Endothelial cell of umbilical vein (primary cell): ENCODE measurements around the gene DUSP18. TPM values are rescaled to one million over a fixed set of nuclear protein-coding genes. Genes with fewer than 3 reads are reported as not detected.

Experiments used
- BruUV-seq: library from RNA; stranded (reverse); fragments of 400-500 nt; replicated peaks from 2 replicates; lab custom pipeline; 2021; lab: Mats Ljungman, UMichigan
- CTCF ChIA-PET: fragments of 300-600, 350-600 bp; sonication (Branson Sonifier 250); formaldehyde crosslinking; loops from one replicate; lab custom pipeline; 2021; ENCODE audit warnings: antibody characterized with exemption, inconsistent platforms; lab: Charles Lee
- POLR2A ChIA-PET: fragments of 300-600, 350-600 bp; sonication (Branson Sonifier 250); formaldehyde crosslinking; loops from one replicate; lab custom pipeline; 2021; ENCODE audit warnings: antibody characterized with exemption, inconsistent platforms; lab: Charles Lee
- DNase-seq: peaks from one replicate; pipeline ENCODE4 v3.0.0-alpha.2; 2011; ENCODE audit warnings: low read depth, low spot score
- FAIRE-seq: peaks from 2 replicates; lab custom pipeline; 2011; peaks lifted over from hg19 to GRCh38; lab: Jason Lieb, UNC
- H2AFZ ChIP-seq: 2 replicates; pipeline ENCODE4 v1.6.0; 2012; ENCODE audit warnings: low read depth, low read length, control low read depth, inconsistent platforms
- H3K27ac ChIP-seq: 2 replicates; pipeline ENCODE4 v1.5.1; 2011; ENCODE audit warnings: low read depth, mild to moderate bottlenecking, control low read depth, low read length, moderate library complexity; ENCODE audit not compliant: insufficient read depth
- H3K27me3 ChIP-seq, 2 experiments: 2 replicates each; pipeline versions ENCODE4 v1.6.0 to v1.6.1; 2011; ENCODE audit warnings: low read length in 2 of 2, mixed read lengths in 1 of 2; ENCODE audit not compliant: control insufficient read depth in 2 of 2, insufficient read depth in 2 of 2
- H3K36me3 ChIP-seq, 2 experiments: 2 replicates in 1 of 2; 3 replicates in 1 of 2; pipeline ENCODE4 v1.5.1; 2011; ENCODE audit warnings: low read length in 2 of 2, mild to moderate bottlenecking in 1 of 2, moderate library complexity in 1 of 2; ENCODE audit not compliant: control insufficient read depth in 2 of 2, insufficient read depth in 2 of 2; ENCODE audit errors: extremely low read depth in 1 of 2
- H3K4me1 ChIP-seq: 3 replicates; pipeline ENCODE4 v1.5.1; 2011; ENCODE audit warnings: mild to moderate bottlenecking, low read length; ENCODE audit not compliant: control insufficient read depth, insufficient read depth; ENCODE audit errors: extremely low read depth
- H3K4me2 ChIP-seq: 2 replicates; pipeline ENCODE4 v1.6.1; 2011; ENCODE audit warnings: low read length, control low read depth, mixed read lengths; ENCODE audit not compliant: insufficient read depth
- H3K4me3 ChIP-seq, 3 experiments: fragments of 200-600 bp in 1 of 3; sonication (generic), shearing (Covaris generic) in 1 of 3; replicated peaks in 1 of 3; 2 replicates each; pipeline ENCODE4 v1.5.1; 2011 to 2016; ENCODE audit warnings: control low read depth in 3 of 3, low read length in 3 of 3, mild to moderate bottlenecking in 2 of 3, inconsistent platforms in 1 of 3, low read depth in 1 of 3, moderate library complexity in 1 of 3; ENCODE audit not compliant: insufficient read depth in 1 of 3
- H3K79me2 ChIP-seq: 2 replicates; pipeline ENCODE4 v1.6.0; 2012; ENCODE audit warnings: low read length, inconsistent platforms; ENCODE audit not compliant: control insufficient read depth, insufficient read depth
- H3K9ac ChIP-seq: replicated peaks from 2 replicates; pipeline ENCODE3; 2011; ENCODE audit warnings: low read length, control low read depth; ENCODE audit not compliant: insufficient read depth; ENCODE audit errors: extremely low read depth
- H3K9me1 ChIP-seq: replicated peaks from 3 replicates; pipeline ENCODE4 v1.6.0; 2011; ENCODE audit warnings: mild to moderate bottlenecking, low read length; ENCODE audit not compliant: control insufficient read depth, insufficient read depth; ENCODE audit errors: extremely low read depth
- H3K9me3 ChIP-seq: replicated peaks from 2 replicates; pipeline ENCODE4 v1.5.1; 2012; ENCODE audit warnings: low read length, inconsistent platforms; ENCODE audit not compliant: control insufficient read depth, insufficient read depth
- H4K20me1 ChIP-seq: replicated peaks from 2 replicates; pipeline ENCODE3; 2011; ENCODE audit warnings: mild to moderate bottlenecking, low read length; ENCODE audit not compliant: control insufficient read depth, insufficient read depth; ENCODE audit errors: extremely low read depth
- EZH2 ChIP-seq: IDR thresholded peaks from 2 replicates; pipeline ENCODE4 v1.6.1; 2012; ENCODE audit warnings: borderline replicate concordance, low read depth, mild to moderate bottlenecking, moderate library complexity, low read length, inconsistent platforms; ENCODE audit not compliant: severe bottlenecking
- FOS ChIP-seq: IDR thresholded peaks from 2 replicates; pipeline ENCODE4 v1.6.1; 2011; ENCODE audit warnings: mild to moderate bottlenecking, low read length, moderate library complexity, borderline replicate concordance; ENCODE audit not compliant: insufficient read depth
- GATA2 ChIP-seq: IDR thresholded peaks from 2 replicates; pipeline ENCODE4 v1.7.0; 2011; ENCODE audit warnings: low read depth, mild to moderate bottlenecking, moderate library complexity, mixed read lengths, low read length; ENCODE audit not compliant: insufficient read length, insufficient read depth
- JUN ChIP-seq: IDR thresholded peaks from 2 replicates; pipeline ENCODE4 v1.6.1; 2011; ENCODE audit warnings: borderline replicate concordance, low read depth; ENCODE audit not compliant: insufficient read length, insufficient read depth
- MYC ChIP-seq: IDR thresholded peaks from one replicate; pipeline ENCODE4 v1.6.1; 2011; ENCODE audit warnings: mild to moderate bottlenecking, low read depth, low read length
- POLR2A ChIP-seq: IDR thresholded peaks from 2 replicates; pipeline ENCODE4 v1.6.1; 2012; ENCODE audit warnings: low read depth, mild to moderate bottlenecking, control low read depth, low read length
- POLR2AphosphoS5 ChIP-seq: IDR thresholded peaks from 2 replicates; pipeline ENCODE4 v1.6.1; 2012; ENCODE audit warnings: low read depth, mild to moderate bottlenecking, control low read depth, low read length, moderate library complexity; ENCODE audit not compliant: insufficient read depth
- dilution Hi-C: fragments of 300-500 bp; cut with MboI; formaldehyde crosslinking; loops from one replicate; pipeline ENCODE4 v1.15.0; 2019; ENCODE audit warnings: low sequenced_read_pairs; ENCODE audit not compliant: extremely low pct_ligation_motif_present
- intact Hi-C: fragments of 100-400 bp; cut with micrococcal nuclease; formaldehyde crosslinking; loops from one replicate; pipeline ENCODE4 v1.10.0; 2022
- polyA plus RNA-seq, 4 experiments: library from polyadenylated mRNA; depleted of rRNA in 3 of 4; stranded (reverse) in 3 of 4; unstranded in 1 of 4; fragments of >200 nt; gene quantifications; 2 replicates each; pipeline versions ENCODE4 v1.2.1 to v1.2.3, GENCODE V29; 2011 to 2012; ENCODE audit warnings: missing spikeins in 1 of 4
- total RNA-seq: library from RNA; stranded (reverse); gene quantifications from 2 replicates; pipeline ENCODE4 v1.2.3, GENCODE V29; 2021
- TF ChIP-seq, protein P1 (sequence below): IDR thresholded peaks from 2 replicates; pipeline ENCODE4 v1.6.1; 2011; ENCODE audit not compliant: insufficient read depth, insufficient read length
- TF ChIP-seq, protein P2 (sequence below), 2 donors: IDR thresholded peaks; 1 replicate in 1 of 2; 2 replicates in 1 of 2; pipeline ENCODE4 v1.5.1; 2011; ENCODE audit warnings: low read length in 2 of 2, mild to moderate bottlenecking in 2 of 2, moderate library complexity in 2 of 2, control low read depth in 1 of 2, inconsistent platforms in 1 of 2, low read depth in 1 of 2; ENCODE audit not compliant: insufficient read depth in 1 of 2; ENCODE audit errors: extremely low read depth in 1 of 2

Gene DUSP18
- total and polyA plus RNA-seq, 2 donors (not counting 3 experiments of a cell fraction or from before 2014, with no cell fraction given), result 18.3 to 30.1 TPM

DNA sequence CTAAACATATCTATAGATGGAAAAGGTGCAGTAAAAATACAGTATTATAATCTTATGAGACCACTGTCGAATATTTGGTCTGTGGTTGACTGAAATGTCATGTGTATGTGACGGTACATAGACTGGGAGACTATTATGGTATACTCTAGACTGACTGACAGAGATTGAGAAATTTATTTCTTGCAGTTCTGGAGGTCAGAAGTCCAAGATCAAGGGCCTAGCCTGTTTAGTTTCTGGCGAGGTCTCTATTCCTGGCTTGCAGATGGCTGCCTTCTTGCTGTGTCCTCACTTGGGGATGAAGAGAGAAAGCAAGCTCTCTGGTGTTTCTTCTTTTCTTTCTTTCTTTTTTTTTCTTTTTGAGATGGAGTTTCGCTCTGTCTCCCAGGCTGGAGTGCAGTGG is 19.7 kb upstream of the DUSP18 start:
- Histone ChIP-seq H3K9ac (no peak overlapping the region), H3K27me3 (no peaks in the 10 kb centered on the region), H2AFZ (no peak overlapping the region), H3K4me3 (no peak overlapping the region), H4K20me1 (no peaks in the 10 kb centered on the region), H3K27ac (no peak overlapping the region), H3K4me1 (no peaks in the 10 kb centered on the region), H3K9me1 (no peaks in the 10 kb centered on the region), H3K4me2 (no peak overlapping the region), H3K9me3 (no peaks in the 10 kb centered on the region), H3K79me2 (no peaks in the 10 kb centered on the region), H3K36me3 (no peaks in the 10 kb centered on the region)
- intact Hi-C loops, result no loop called here
- no TSS peak for BruUV-seq
- FAIRE-seq (no peak), DNase-seq (no peak)
- TF ChIP-seq POLR2AphosphoS5 (no peak), EZH2 (no peak), MYC (no peak), POLR2A (no peak), JUN (no peak), FOS (no peak), GATA2 (no peak)
- TF ChIP-seq, protein P1, sequence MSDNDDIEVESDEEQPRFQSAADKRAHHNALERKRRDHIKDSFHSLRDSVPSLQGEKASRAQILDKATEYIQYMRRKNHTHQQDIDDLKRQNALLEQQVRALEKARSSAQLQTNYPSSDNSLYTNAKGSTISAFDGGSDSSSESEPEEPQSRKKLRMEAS, result no peak
- TF ChIP-seq, protein P2, sequence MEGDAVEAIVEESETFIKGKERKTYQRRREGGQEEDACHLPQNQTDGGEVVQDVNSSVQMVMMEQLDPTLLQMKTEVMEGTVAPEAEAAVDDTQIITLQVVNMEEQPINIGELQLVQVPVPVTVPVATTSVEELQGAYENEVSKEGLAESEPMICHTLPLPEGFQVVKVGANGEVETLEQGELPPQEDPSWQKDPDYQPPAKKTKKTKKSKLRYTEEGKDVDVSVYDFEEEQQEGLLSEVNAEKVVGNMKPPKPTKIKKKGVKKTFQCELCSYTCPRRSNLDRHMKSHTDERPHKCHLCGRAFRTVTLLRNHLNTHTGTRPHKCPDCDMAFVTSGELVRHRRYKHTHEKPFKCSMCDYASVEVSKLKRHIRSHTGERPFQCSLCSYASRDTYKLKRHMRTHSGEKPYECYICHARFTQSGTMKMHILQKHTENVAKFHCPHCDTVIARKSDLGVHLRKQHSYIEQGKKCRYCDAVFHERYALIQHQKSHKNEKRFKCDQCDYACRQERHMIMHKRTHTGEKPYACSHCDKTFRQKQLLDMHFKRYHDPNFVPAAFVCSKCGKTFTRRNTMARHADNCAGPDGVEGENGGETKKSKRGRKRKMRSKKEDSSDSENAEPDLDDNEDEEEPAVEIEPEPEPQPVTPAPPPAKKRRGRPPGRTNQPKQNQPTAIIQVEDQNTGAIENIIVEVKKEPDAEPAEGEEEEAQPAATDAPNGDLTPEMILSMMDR (IDR thresholded peaks at IDR 0.05; ENCODE audit: extremely low read depth in 1 of 2, insufficient read depth in 1 of 2, low read depth in 1 of 2, low read length in 2 of 2), result no peak
- ChIA-PET CTCF (no interaction called here), POLR2A (no interaction called here)
- dilution Hi-C loops, result no loop called here
